ENCODE measurements around the gene AGPS. TPM values are rescaled to one million over a fixed set of nuclear protein-coding genes. Genes with fewer than 3 reads are reported as not detected.

AGPS gene
- total RNA-seq, 1 experiment from 2014 or later = 60.9 TPM

DNA sequence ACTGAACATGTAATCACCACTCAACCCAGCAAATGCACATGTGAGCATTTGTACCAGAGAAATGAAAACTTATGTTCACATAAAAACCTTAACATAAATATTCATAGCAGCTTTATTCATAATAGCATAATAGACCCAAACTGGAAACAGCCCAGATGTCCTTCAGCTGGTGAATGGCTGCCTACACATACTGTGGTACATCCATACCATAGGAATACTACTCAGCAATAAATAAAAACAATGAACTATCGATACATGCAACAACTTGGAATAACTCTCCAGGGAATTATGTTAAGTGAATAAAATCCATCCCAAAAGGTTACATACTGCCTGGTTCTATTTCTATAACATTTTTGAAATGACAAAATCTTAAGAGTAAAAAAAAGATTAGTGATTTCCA lies 140.0 kb downstream of the AGPS start:
- TF ChIP-seq, protein P1, sequence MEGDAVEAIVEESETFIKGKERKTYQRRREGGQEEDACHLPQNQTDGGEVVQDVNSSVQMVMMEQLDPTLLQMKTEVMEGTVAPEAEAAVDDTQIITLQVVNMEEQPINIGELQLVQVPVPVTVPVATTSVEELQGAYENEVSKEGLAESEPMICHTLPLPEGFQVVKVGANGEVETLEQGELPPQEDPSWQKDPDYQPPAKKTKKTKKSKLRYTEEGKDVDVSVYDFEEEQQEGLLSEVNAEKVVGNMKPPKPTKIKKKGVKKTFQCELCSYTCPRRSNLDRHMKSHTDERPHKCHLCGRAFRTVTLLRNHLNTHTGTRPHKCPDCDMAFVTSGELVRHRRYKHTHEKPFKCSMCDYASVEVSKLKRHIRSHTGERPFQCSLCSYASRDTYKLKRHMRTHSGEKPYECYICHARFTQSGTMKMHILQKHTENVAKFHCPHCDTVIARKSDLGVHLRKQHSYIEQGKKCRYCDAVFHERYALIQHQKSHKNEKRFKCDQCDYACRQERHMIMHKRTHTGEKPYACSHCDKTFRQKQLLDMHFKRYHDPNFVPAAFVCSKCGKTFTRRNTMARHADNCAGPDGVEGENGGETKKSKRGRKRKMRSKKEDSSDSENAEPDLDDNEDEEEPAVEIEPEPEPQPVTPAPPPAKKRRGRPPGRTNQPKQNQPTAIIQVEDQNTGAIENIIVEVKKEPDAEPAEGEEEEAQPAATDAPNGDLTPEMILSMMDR (conservative IDR thresholded peaks at IDR 0.05) = no peak
- Histone ChIP-seq H4K20me1 (ENCODE audit: control insufficient read depth, insufficient read depth, insufficient read length) (no peaks in the 10 kb centered on the region), H3K18ac (ENCODE audit: insufficient read length, low read depth, low read length) (no peak overlapping the region), H3K4me1 (ENCODE audit: insufficient read depth, low read length) (peaks cover 7% of the 10 kb centered on the region; the same call in 1 of the 2 replicates), H3K4ac (ENCODE audit: low read depth, low read length) (no peak overlapping the region), H2AFZ (ENCODE audit: low read length) (no peak overlapping the region), H3K23me2 (ENCODE audit: insufficient read length, low read depth, low read length, poor library complexity, severe bottlenecking) (no peaks in the 10 kb centered on the region), H3K14ac (ENCODE audit: insufficient read depth, low read length) (no peak overlapping the region), H3K27ac (ENCODE audit: insufficient read length, low read depth, low read length) (no peak overlapping the region), H4K8ac (replicated peaks; ENCODE audit: insufficient read length, low read depth, low read length) (no peak overlapping the region), H2BK120ac (ENCODE audit: low read depth, low read length, poor library complexity, severe bottlenecking) (no peak overlapping the region), H2BK20ac (ENCODE audit: low read depth, low read length, poor library complexity, severe bottlenecking) (no peak overlapping the region), H3K9me3 (ENCODE audit: control insufficient read depth, low read depth, low read length) (no peaks in the 10 kb centered on the region), H2BK12ac (ENCODE audit: insufficient read length, low read depth, low read length) (no peak overlapping the region), H2BK5ac (ENCODE audit: insufficient read length, low read length) (no peak overlapping the region), H3T11ph (ENCODE audit: low read length) (no peak overlapping the region), H3K79me1 (ENCODE audit: insufficient read depth, low read depth, low read length, poor library complexity, severe bottlenecking) (no peaks in the 10 kb centered on the region), H4K91ac (ENCODE audit: insufficient read length, low read depth, low read length) (no peak overlapping the region), H2BK15ac (ENCODE audit: low read depth, low read length) (no peak overlapping the region), H4K5ac (ENCODE audit: insufficient read length, low read depth, low read length) (no peak overlapping the region), H3K27me3 (ENCODE audit: insufficient read depth, low read length) (no peaks in the 10 kb centered on the region), H3K4me2 (ENCODE audit: insufficient read depth, insufficient read length, low read length) (no peak overlapping the region), H2AK5ac (ENCODE audit: insufficient read length, low read length) (no peak overlapping the region), H3K79me2 (ENCODE audit: insufficient read depth, low read length) (no peaks in the 10 kb centered on the region), H3K56ac (ENCODE audit: insufficient read length, low read depth, low read length) (no peak overlapping the region), H3K9ac (ENCODE audit: extremely low read depth, insufficient read length, low read length) (no peak overlapping the region), H3K23ac (ENCODE audit: insufficient read length, low read depth, low read length) (no peak overlapping the region)
- H3K4me3 Mint-ChIP-seq = no peak overlapping the region
- no peak overlapping the region for H3K27ac Mint-ChIP-seq
- H3K27me3 Mint-ChIP-seq (ENCODE audit: low read depth) = no peaks in the 10 kb centered on the region
- no peak for DNase-seq
- H3K4me1 Mint-ChIP-seq = peaks cover 31 to 35% of the 10 kb centered on the region in 2 experiments
- peaks cover 0 to 3% (median under 1%) of the 10 kb centered on the region in 3 experiments; a peak in 1 of 7 replicates for H3K36me3 Mint-ChIP-seq (ENCODE audit: insufficient read depth in 1 of 3, low read depth in 3 of 3)
- peaks cover 0 to 2% of the 10 kb centered on the region in 2 experiments; a peak in 2 of 5 replicates for H3K9me3 Mint-ChIP-seq
- no CpG with 5 or more reads among the region's 1 CpG for WGBS (ENCODE audit: extremely low coverage, insufficient read length, low lambda C conversion rate)
